NCI-H524 treated with DMSO at 0.1 percent for 48 hours (cell line): ENCODE measurements around the gene PCGF2.

Source experiments
- DNase-seq: peaks from one replicate; lab custom pipeline; 2025; lab: John Stamatoyannopoulos, UW

Gene PCGF2

GRCh38 chr17:38717139-38717745, 30.9 kb downstream of the PCGF2 start:
- no peak for DNase-seq

GRCh38 chr17:38716368-38717005, 31.6 kb downstream of the PCGF2 start:
- DNase-seq = no peak

GRCh38 chr17:38715216-38715943, 32.8 kb downstream of the PCGF2 start:
- no peak for DNase-seq

GRCh38 chr17:38713456-38714075, 34.6 kb downstream of the PCGF2 start:
- no peak for DNase-seq

- no peak for DNase-seq
These were observed 35.5 kb downstream of the PCGF2 start for GRCh38 chr17:38712593-38712992.

GRCh38 chr17:38711792-38712571, 36.2 kb downstream of the PCGF2 start:
- no peak for DNase-seq

GRCh38 chr17:38710985-38711384, 37.2 kb downstream of the PCGF2 start:
- no peak for DNase-seq

- no peak for DNase-seq
These were observed 37.6 kb downstream of the PCGF2 start for GRCh38 chr17:38710604-38710962.

GRCh38 chr17:38709864-38710603, 38.1 kb downstream of the PCGF2 start:
- DNase-seq = no peak

- DNase-seq = no peak
These were observed 38.9 kb downstream of the PCGF2 start for GRCh38 chr17:38709104-38709820.

GRCh38 chr17:38707678-38708351, 40.3 kb downstream of the PCGF2 start:
- no peak for DNase-seq

GRCh38 chr17:38706505-38707216, 41.5 kb downstream of the PCGF2 start:
- DNase-seq = no peak

- DNase-seq = peak; percentile 29
These were observed 42.2 kb downstream of the PCGF2 start for GRCh38 chr17:38705803-38706504.

GRCh38 chr17:38705523-38705802, 42.7 kb downstream of the PCGF2 start:
- DNase-seq = no peak

- no peak for DNase-seq
These were observed 43.3 kb downstream of the PCGF2 start, which contains the start of gene MLLT6 for GRCh38 chr17:38704606-38705522. Gene MLLT6, plus strand, starts transcription at chr17:38705273. Its CDS starts 360 bp downstream, at chr17:38705633.

- DNase-seq = peak; percentile 71
These were observed 44.2 kb downstream of the PCGF2 start for GRCh38 chr17:38703742-38704605.
